ENCODE measurements around the gene MRPL11. TPM values are rescaled to one million over a fixed set of nuclear protein-coding genes. Genes with fewer than 3 reads are reported as not detected.

The MRPL11 gene
- 10 to 100 TPM; 15.5 to 53.4 TPM for total RNA-seq
- polyA plus RNA-seq (ENCODE audit: insufficient read length in 2 of 2) = 10 to 100 TPM; 39.2 to 41.0 TPM
- long read RNA-seq, donor 1, transcript MRPL11-201 (5 exons, 1,605 nt) = major isoform, 20 of 25 reads
- long read RNA-seq, donor 1, transcript MRPL11-203 (5 exons, 1,527 nt) = minor isoform, 5 of 25 reads
- long read RNA-seq, donor 1, partial matches to known transcripts = 0 of 25 reads
- long read RNA-seq, donor 1, other reads (novel, unspliced or antisense) = 0 of 25 reads
- long read RNA-seq, donor 2, partial matches to known transcripts = 0 of 5 reads
- long read RNA-seq, donor 2, other reads (novel, unspliced or antisense) = 0 of 5 reads
- long read RNA-seq, donor 3, transcript MRPL11-203 (5 exons, 1,527 nt) = major isoform, 7 of 13 reads
- long read RNA-seq, donor 3, transcript MRPL11-201 (5 exons, 1,605 nt) = minor isoform, 6 of 13 reads
- long read RNA-seq, donor 3, partial matches to known transcripts = 0 of 13 reads
- long read RNA-seq, donor 3, other reads (novel, unspliced or antisense) = 0 of 13 reads
- long read RNA-seq, donor 4, transcript MRPL11-201 (5 exons, 1,605 nt) = major isoform, 70 of 114 reads
- long read RNA-seq, donor 4, transcript MRPL11-203 (5 exons, 1,527 nt) = minor isoform, 22 of 114 reads
- long read RNA-seq, donor 4, partial matches to known transcripts = 11 of 114 reads
- long read RNA-seq, donor 4, other reads (novel, unspliced or antisense) = 7 of 114 reads

DNA sequence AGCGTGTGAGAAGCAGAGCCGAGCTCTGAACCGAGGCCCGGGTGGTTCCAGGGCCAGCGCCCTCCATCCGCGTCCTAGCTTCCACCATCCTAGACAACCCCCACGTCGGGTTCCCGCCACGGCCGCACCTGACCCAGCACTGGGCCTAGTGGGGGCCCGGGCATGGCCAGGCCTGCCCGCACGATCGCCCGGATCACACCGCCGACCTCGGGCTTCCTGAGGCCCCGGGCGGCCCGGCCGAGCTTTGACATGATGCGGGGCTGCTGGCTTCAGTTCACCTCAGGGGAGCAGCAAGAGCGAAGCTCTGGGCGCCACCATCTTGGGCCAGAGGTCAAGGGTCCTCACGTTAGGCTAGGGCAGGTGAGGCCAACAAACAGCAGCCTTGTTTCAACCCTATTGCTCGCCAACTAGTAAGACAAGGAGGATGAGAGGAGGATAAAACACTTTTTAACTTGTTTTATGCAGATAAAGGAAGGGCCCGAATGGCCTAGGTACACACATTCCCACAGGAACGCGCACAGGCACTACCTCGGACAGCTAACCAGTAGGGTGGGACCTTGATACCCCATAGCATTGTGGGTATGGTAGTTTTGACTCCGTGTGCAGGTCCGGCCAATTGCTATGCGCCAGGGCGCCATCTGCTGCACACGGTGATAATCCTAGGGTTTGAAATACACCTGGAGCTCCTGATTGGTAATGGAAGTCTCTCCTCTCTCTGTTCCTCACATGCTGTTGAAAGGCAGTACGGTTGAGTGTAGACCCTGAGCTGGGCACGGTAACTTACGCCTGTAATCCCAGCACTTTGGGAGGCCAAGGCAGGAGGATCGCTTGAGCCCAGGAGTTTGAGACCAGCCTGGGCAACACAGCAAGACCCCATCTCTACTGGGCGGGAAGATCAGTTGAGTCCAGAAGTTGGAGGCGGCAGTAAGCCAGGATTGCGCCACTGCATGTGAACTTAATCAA is at the start of gene MRPL11:
TSS of gene MRPL11 (minus strand) at position 345 of the 963 bp plus-strand sequence. CDS start at position 251, 94 bp downstream.
- Histone ChIP-seq H3K27me3 (ENCODE audit: control insufficient read depth, insufficient read depth, low read length) (no peaks in the 10 kb centered on the region), H3K36me3 (ENCODE audit: control insufficient read depth, insufficient read depth, low read length) (peaks cover 22% of the 10 kb centered on the region), H3K27ac (ENCODE audit: low read depth, low read length) (peak within 1 kb of the TSS; percentile 82), H3K4me3 (ENCODE audit: low read depth, low read length) (peak within 1 kb of the TSS; percentile 76), H3K4me1 (ENCODE audit: control insufficient read depth, insufficient read depth, low read length) (peaks cover 15% of the 10 kb centered on the region), H3K9me3 (ENCODE audit: control insufficient read depth, insufficient read depth, low read length) (no peaks in the 10 kb centered on the region)
- 4% methylated on average over 38 of the region's 45 CpGs for WGBS (ENCODE audit: insufficient coverage)
- DNase-seq (ENCODE audit: low read depth in 4 of 6, low spot score in 6 of 6) = peak; percentile 87 to 98 (median 94)

GRCh38 chr11:66484806-66485380 is 46.2 kb upstream of the MRPL11 start:
- WGBS (ENCODE audit: insufficient coverage) = 91% methylated on average over 6 of the region's 7 CpGs
- H3K9me3 ChIP-seq (ENCODE audit: control insufficient read depth, insufficient read depth, low read length) = no peaks in the 10 kb centered on the region
- H3K4me1 ChIP-seq (ENCODE audit: control insufficient read depth, insufficient read depth, low read length) = peaks cover 9% of the 10 kb centered on the region
- peaks cover 57% of the 10 kb centered on the region for H3K36me3 ChIP-seq (ENCODE audit: control insufficient read depth, insufficient read depth, low read length)
- no peak overlapping the region for H3K27ac ChIP-seq (ENCODE audit: low read depth, low read length)
- no peak for DNase-seq (ENCODE audit: low read depth in 4 of 6, low spot score in 6 of 6)
- H3K27me3 ChIP-seq (ENCODE audit: control insufficient read depth, insufficient read depth, low read length) = no peaks in the 10 kb centered on the region
- H3K4me3 ChIP-seq (ENCODE audit: low read depth, low read length) = no peak overlapping the region

GRCh38 chr11:66480117-66480938 is 41.7 kb upstream of the MRPL11 start, which contains the start of gene DPP3:
DPP3 (plus strand) TSS chr11:66480434; CDS start chr11:66482201, 1,767 bp downstream.
- peak; percentile 87 to 99 (median 94) for DNase-seq (ENCODE audit: low read depth in 4 of 6, low spot score in 6 of 6)
- Histone ChIP-seq H3K9me3 (ENCODE audit: control insufficient read depth, insufficient read depth, low read length) (no peaks in the 10 kb centered on the region), H3K27me3 (ENCODE audit: control insufficient read depth, insufficient read depth, low read length) (no peaks in the 10 kb centered on the region), H3K4me3 (ENCODE audit: low read depth, low read length) (peak within 1 kb of the TSS; percentile 93), H3K27ac (ENCODE audit: low read depth, low read length) (peak within 1 kb of the TSS; percentile 87), H3K4me1 (ENCODE audit: control insufficient read depth, insufficient read depth, low read length) (peaks cover 26% of the 10 kb centered on the region), H3K36me3 (ENCODE audit: control insufficient read depth, insufficient read depth, low read length) (peaks cover 41% of the 10 kb centered on the region)
- WGBS (ENCODE audit: insufficient coverage) = under 1% methylated on average over 57 of the region's 62 CpGs

DNA sequence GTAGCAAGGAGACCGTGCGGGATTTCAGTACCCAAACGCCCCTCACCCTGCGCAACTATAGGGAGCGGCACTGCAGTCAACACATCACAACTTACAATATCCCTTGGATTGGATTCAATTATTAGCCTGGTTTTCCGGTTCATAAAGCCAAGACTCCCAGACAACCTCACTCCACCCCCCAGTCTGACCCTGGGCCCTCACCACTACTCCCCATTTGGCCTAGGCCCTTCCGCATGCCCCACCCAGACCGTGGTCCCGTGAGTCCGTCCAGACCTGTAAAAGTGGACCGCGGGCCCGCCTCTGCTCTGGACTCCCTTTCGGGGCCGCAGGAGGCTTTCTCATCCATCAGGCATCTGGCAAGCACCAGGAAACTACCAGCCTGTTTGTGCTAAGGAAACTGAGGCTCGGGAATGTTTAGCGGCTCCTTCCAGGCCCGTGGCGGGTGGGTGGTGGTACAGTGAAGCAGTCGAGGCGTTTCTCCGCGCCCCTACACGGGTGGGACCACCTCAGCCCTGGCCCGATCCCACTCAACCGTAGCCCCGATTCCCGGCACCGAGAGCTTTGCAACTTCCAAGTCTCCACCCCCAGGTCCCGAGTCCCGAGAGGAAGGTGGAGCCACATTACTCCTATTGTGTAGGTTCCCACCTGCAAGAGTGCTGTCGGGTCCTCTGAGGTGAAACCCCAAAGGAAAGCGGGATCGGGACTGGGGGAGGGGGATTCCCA is 40.9 kb upstream of the MRPL11 start:
- WGBS (ENCODE audit: insufficient coverage) = 2% methylated on average over 31 of the region's 34 CpGs
- DNase-seq (ENCODE audit: low read depth in 4 of 6, low spot score in 6 of 6) = peak in 3 of 6 donors; percentile 12 to 65 (median 37)
- H3K27ac ChIP-seq (ENCODE audit: low read depth, low read length) = peak overlapping the region; percentile 87
- no peaks in the 10 kb centered on the region for H3K9me3 ChIP-seq (ENCODE audit: control insufficient read depth, insufficient read depth, low read length)
- peaks cover 26% of the 10 kb centered on the region for H3K4me1 ChIP-seq (ENCODE audit: control insufficient read depth, insufficient read depth, low read length)
- H3K36me3 ChIP-seq (ENCODE audit: control insufficient read depth, insufficient read depth, low read length) = peaks cover 40% of the 10 kb centered on the region
- no peaks in the 10 kb centered on the region for H3K27me3 ChIP-seq (ENCODE audit: control insufficient read depth, insufficient read depth, low read length)
- peak overlapping the region; percentile 93 for H3K4me3 ChIP-seq (ENCODE audit: low read depth, low read length)

GRCh38 chr11:66478729-66479393 is 40.2 kb upstream of the MRPL11 start:
- Histone ChIP-seq H3K4me3 (ENCODE audit: low read depth, low read length) (peak overlapping the region; percentile 93), H3K36me3 (ENCODE audit: control insufficient read depth, insufficient read depth, low read length) (peaks cover 45% of the 10 kb centered on the region), H3K4me1 (ENCODE audit: control insufficient read depth, insufficient read depth, low read length) (peaks cover 26% of the 10 kb centered on the region), H3K27ac (ENCODE audit: low read depth, low read length) (peak overlapping the region; percentile 87), H3K27me3 (ENCODE audit: control insufficient read depth, insufficient read depth, low read length) (no peaks in the 10 kb centered on the region), H3K9me3 (ENCODE audit: control insufficient read depth, insufficient read depth, low read length) (no peaks in the 10 kb centered on the region)
- peak in 2 of 6 donors; percentile 33 to 63 for DNase-seq (ENCODE audit: low read depth in 4 of 6, low spot score in 6 of 6)
- 84% methylated on average over 2 of the region's 8 CpGs for WGBS (ENCODE audit: insufficient coverage)

GRCh38 chr11:66477263-66478201 is 38.9 kb upstream of the MRPL11 start:
- Histone ChIP-seq H3K9me3 (ENCODE audit: control insufficient read depth, insufficient read depth, low read length) (no peaks in the 10 kb centered on the region), H3K27me3 (ENCODE audit: control insufficient read depth, insufficient read depth, low read length) (no peaks in the 10 kb centered on the region), H3K4me1 (ENCODE audit: control insufficient read depth, insufficient read depth, low read length) (peaks cover 26% of the 10 kb centered on the region), H3K4me3 (ENCODE audit: low read depth, low read length) (no peak overlapping the region), H3K27ac (ENCODE audit: low read depth, low read length) (no peak overlapping the region), H3K36me3 (ENCODE audit: control insufficient read depth, insufficient read depth, low read length) (peaks cover 54% of the 10 kb centered on the region)
- DNase-seq (ENCODE audit: low read depth in 4 of 6, low spot score in 6 of 6) = no peak
- WGBS (ENCODE audit: insufficient coverage) = 85% methylated on average over 8 of the region's 11 CpGs

GRCh38 chr11:66476841-66477251 is 38.2 kb upstream of the MRPL11 start:
- WGBS (ENCODE audit: insufficient coverage) = 45% methylated on average over 9 of the region's 9 CpGs
- DNase-seq (ENCODE audit: low read depth in 4 of 6, low spot score in 6 of 6) = peak in 1 of 6 donors; percentile 37
- no peak overlapping the region for H3K27ac ChIP-seq (ENCODE audit: low read depth, low read length)

More at GRCh38 chr11:66476841-66477251, 38.2 kb upstream of the MRPL11 start:
- no peak overlapping the region for H3K4me3 ChIP-seq (ENCODE audit: low read depth, low read length)
- no peaks in the 10 kb centered on the region for H3K27me3 ChIP-seq (ENCODE audit: control insufficient read depth, insufficient read depth, low read length)
- peaks cover 26% of the 10 kb centered on the region for H3K4me1 ChIP-seq (ENCODE audit: control insufficient read depth, insufficient read depth, low read length)
- H3K36me3 ChIP-seq (ENCODE audit: control insufficient read depth, insufficient read depth, low read length) = peaks cover 56% of the 10 kb centered on the region
- H3K9me3 ChIP-seq (ENCODE audit: control insufficient read depth, insufficient read depth, low read length) = no peaks in the 10 kb centered on the region
